Ishikawa (cell line): ENCODE data around the gene LSAMP.

Experiments
- CEBPB ChIP-seq: IDR thresholded peaks from 2 replicates; pipeline ENCODE4 v1.6.1; 2012
- CREB1 ChIP-seq: IDR thresholded peaks from 2 replicates; pipeline ENCODE4 v1.6.1; 2012; ENCODE audit warnings: low read depth
- EGR1 ChIP-seq: IDR thresholded peaks from 2 replicates; pipeline ENCODE4 v1.6.1; 2012
- EP300 ChIP-seq: IDR thresholded peaks from 2 replicates; pipeline ENCODE4 v1.6.1; 2012; ENCODE audit warnings: borderline replicate concordance
- FOXM1 ChIP-seq: IDR thresholded peaks from 2 replicates; pipeline ENCODE4 v1.6.1; 2012; ENCODE audit warnings: low read depth, borderline replicate concordance
- NFIC ChIP-seq: IDR thresholded peaks from 2 replicates; pipeline ENCODE4 v1.6.1; 2012
- RAD21 ChIP-seq: IDR thresholded peaks from 2 replicates; pipeline ENCODE4 v1.6.1; 2012; ENCODE audit warnings: low read depth
- TAF1 ChIP-seq: IDR thresholded peaks from 2 replicates; pipeline ENCODE4 v1.6.1; 2012; ENCODE audit warnings: low read depth, mild to moderate bottlenecking
- TCF12 ChIP-seq: IDR thresholded peaks from 2 replicates; pipeline ENCODE4 v1.6.1; 2012; ENCODE audit warnings: low read depth
- TEAD4 ChIP-seq: IDR thresholded peaks from 2 replicates; pipeline ENCODE4 v1.6.1; 2012
- YY1 ChIP-seq: IDR thresholded peaks from 2 replicates; pipeline ENCODE4 v1.6.1; 2012; ENCODE audit warnings: low read depth
- ZBTB7A ChIP-seq: IDR thresholded peaks from 2 replicates; pipeline ENCODE4 v1.6.1; 2012; ENCODE audit warnings: low read depth
- TF ChIP-seq, protein P1 (sequence below): IDR thresholded peaks from 2 replicates; pipeline ENCODE4 v1.6.1; 2012; ENCODE audit warnings: low read depth, mild to moderate bottlenecking
- TF ChIP-seq, protein P2 (sequence below): IDR thresholded peaks from 2 replicates; pipeline ENCODE4 v1.6.1; 2012
- TF ChIP-seq, protein P3 (sequence below): IDR thresholded peaks from 2 replicates; pipeline ENCODE4 v1.6.1; 2012

LSAMP gene

DNA sequence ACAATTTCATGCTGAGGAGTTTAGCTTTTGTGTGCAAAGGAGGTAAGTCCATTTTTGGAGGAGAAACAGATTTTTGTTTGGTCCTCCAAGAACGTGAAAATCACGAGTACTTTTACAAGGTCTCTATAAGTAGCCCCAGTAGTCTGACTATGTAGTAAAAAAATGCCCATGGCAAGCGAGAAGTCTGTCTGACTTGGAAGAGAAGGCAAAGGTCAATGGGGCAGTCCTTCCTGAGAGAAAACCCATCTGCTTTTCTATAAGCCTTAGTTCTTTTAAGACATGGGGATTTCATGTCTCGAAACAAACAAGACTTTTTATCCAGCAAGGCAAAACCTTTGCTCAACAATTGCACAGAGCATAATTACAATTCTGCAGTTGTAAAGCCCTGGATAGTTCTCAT is 638.8 kb downstream of the LSAMP start:
- TF ChIP-seq FOXM1 = no peak
- TF ChIP-seq CEBPB = no peak
- no peak for TF ChIP-seq ZBTB7A
- TF ChIP-seq NFIC = no peak
- TF ChIP-seq, protein P1, sequence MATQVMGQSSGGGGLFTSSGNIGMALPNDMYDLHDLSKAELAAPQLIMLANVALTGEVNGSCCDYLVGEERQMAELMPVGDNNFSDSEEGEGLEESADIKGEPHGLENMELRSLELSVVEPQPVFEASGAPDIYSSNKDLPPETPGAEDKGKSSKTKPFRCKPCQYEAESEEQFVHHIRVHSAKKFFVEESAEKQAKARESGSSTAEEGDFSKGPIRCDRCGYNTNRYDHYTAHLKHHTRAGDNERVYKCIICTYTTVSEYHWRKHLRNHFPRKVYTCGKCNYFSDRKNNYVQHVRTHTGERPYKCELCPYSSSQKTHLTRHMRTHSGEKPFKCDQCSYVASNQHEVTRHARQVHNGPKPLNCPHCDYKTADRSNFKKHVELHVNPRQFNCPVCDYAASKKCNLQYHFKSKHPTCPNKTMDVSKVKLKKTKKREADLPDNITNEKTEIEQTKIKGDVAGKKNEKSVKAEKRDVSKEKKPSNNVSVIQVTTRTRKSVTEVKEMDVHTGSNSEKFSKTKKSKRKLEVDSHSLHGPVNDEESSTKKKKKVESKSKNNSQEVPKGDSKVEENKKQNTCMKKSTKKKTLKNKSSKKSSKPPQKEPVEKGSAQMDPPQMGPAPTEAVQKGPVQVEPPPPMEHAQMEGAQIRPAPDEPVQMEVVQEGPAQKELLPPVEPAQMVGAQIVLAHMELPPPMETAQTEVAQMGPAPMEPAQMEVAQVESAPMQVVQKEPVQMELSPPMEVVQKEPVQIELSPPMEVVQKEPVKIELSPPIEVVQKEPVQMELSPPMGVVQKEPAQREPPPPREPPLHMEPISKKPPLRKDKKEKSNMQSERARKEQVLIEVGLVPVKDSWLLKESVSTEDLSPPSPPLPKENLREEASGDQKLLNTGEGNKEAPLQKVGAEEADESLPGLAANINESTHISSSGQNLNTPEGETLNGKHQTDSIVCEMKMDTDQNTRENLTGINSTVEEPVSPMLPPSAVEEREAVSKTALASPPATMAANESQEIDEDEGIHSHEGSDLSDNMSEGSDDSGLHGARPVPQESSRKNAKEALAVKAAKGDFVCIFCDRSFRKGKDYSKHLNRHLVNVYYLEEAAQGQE = no peak
- TF ChIP-seq TAF1 = no peak

DNA sequence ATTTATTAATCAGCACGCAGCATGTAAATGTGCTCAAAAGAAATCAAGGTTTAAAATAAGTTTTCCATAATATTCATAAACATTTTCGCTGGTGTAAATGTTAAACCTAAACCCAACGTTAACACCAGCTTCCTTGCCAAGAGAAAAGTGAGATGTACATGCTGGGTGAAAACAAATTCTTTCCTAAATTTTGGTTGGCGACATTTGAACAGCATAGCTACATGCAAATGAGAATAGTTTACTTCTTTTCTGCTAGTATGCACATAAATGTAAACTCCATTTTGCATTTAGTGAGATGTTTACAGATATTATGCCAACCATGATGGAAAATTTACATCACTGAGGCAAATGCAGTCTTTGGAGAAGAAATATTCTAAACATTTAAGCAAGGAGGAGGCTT is 639.8 kb downstream of the LSAMP start:
- TF ChIP-seq ZBTB7A = no peak
- TF ChIP-seq NFIC = no peak
- no peak for TF ChIP-seq EP300
- no peak for TF ChIP-seq FOXM1
- no peak for TF ChIP-seq TEAD4
- no peak for TF ChIP-seq RAD21
- TF ChIP-seq, protein P1 = no peak
- no peak for TF ChIP-seq YY1
- TF ChIP-seq CEBPB = no peak
- TF ChIP-seq, protein P2, sequence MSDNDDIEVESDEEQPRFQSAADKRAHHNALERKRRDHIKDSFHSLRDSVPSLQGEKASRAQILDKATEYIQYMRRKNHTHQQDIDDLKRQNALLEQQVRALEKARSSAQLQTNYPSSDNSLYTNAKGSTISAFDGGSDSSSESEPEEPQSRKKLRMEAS = no peak
- no peak for TF ChIP-seq TCF12
- no peak for TF ChIP-seq CREB1
- TF ChIP-seq, protein P3, sequence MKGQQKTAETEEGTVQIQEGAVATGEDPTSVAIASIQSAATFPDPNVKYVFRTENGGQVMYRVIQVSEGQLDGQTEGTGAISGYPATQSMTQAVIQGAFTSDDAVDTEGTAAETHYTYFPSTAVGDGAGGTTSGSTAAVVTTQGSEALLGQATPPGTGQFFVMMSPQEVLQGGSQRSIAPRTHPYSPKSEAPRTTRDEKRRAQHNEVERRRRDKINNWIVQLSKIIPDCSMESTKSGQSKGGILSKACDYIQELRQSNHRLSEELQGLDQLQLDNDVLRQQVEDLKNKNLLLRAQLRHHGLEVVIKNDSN = no peak
- no peak for TF ChIP-seq TAF1
- no peak for TF ChIP-seq EGR1

DNA sequence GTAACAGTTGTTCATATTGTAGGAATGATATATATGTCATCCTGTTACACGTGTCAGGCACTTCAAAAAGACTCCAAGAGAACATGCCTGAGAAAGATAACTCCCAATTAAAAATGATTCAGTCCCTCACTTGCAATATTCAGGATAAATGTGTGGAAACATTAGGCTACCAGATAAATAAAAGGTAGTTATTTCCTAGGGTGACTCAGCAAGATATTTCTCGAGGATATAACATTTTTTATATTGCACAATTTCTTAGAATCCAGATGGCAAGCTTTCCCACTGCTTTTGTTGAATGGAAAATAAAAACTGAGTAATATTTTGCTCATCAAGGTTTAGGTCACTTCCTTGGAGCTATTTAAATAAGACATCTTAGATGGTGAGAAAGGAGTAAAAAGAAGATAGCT is 640.6 kb downstream of the LSAMP start:
- no peak for TF ChIP-seq TEAD4
- TF ChIP-seq, protein P2 = no peak
- TF ChIP-seq RAD21 = no peak
- TF ChIP-seq YY1 = no peak

DNA sequence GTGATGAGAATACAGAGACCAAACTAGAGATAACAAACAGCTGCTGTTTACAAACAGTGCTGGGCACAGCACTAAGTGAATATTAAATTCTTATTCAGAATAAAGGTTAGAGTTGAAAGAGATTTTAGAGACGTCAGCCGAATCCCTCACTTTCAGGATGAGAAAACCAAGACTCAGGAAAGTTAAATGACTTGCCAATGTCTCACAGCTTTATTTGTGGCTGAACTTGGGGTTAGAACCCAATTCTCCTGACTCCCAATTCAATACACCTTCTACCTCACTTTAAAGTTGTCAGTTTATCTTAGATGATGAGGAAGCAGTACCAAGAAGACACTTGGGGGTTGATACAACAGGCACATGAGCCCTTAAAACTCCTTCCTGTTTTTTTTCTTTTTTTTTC is 641.1 kb downstream of the LSAMP start:
- TF ChIP-seq EP300 = no peak
- no peak for TF ChIP-seq RAD21
- TF ChIP-seq EGR1 = no peak
- TF ChIP-seq, protein P3 = no peak

DNA sequence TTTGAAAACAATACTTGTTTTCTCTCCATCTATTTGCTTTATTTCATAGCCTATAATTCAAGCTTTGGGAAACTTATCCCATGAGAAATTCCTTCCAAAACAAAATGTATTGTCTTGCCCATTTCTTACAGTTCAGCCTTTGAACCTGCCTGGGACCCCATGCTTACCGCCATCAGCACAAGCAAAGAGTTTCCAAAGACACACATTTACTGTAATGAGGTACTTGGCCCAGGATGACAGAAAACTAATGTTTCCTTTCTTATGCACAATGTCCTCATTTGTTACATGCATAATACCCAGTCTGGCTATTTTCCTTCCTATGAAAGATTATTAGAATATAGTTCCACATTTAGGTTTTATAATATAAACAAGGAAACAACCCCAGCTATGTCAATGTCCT is 641.6 kb downstream of the LSAMP start:
- no peak for TF ChIP-seq YY1
- no peak for TF ChIP-seq EGR1
- TF ChIP-seq, protein P3 = no peak
- no peak for TF ChIP-seq TAF1
- TF ChIP-seq TEAD4 = no peak
- no peak for TF ChIP-seq TCF12
- TF ChIP-seq, protein P2 = no peak
- TF ChIP-seq EP300 = no peak
- TF ChIP-seq ZBTB7A = no peak
- no peak for TF ChIP-seq FOXM1
- TF ChIP-seq CEBPB = no peak
- TF ChIP-seq, protein P1 = no peak
- TF ChIP-seq CREB1 = no peak
- no peak for TF ChIP-seq NFIC
- no peak for TF ChIP-seq RAD21
